NAMALWA (cell line): ENCODE measurements around the gene ATG9B.
A peak's percentile ranks its signal among the peaks of the same experiment; 100 is the strongest.

Experiments used
- DNase-seq: peaks from one replicate; pipeline ENCODE4 v3.0.0-alpha.2; 2015; ENCODE audit warnings: low spot score

Gene ATG9B

GRCh38 chr7:150980663-150981062, 43.6 kb downstream of the ATG9B start:
- no peak for DNase-seq

- DNase-seq: no peak
Measured at GRCh38 chr7:150979713-150980390, 44.4 kb downstream of the ATG9B start.

- DNase-seq: peak; percentile 81
Measured at GRCh38 chr7:150978126-150978789, 46.0 kb downstream of the ATG9B start, which contains the start of gene KCNH2. KCNH2 (minus strand) TSS chr7:150978321; CDS start chr7:150977913, 408 bp downstream.

GRCh38 chr7:150977382-150978125, 46.7 kb downstream of the ATG9B start:
- no peak for DNase-seq

- no peak for DNase-seq
Measured at GRCh38 chr7:150976529-150977381, 47.5 kb downstream of the ATG9B start.

GRCh38 chr7:150975536-150976319, 48.6 kb downstream of the ATG9B start:
- peak; percentile 47 for DNase-seq

GRCh38 chr7:150974468-150975391, 49.6 kb downstream of the ATG9B start:
- DNase-seq: peak; percentile 94

- DNase-seq: peak; percentile 75
Measured at GRCh38 chr7:150973571-150974451, 50.5 kb downstream of the ATG9B start.

GRCh38 chr7:150972741-150973140, 51.6 kb downstream of the ATG9B start:
- DNase-seq: no peak

- DNase-seq: no peak
Measured at GRCh38 chr7:150972023-150972468, 52.2 kb downstream of the ATG9B start.

- no peak for DNase-seq
Measured at GRCh38 chr7:150971242-150972022, 52.9 kb downstream of the ATG9B start.

- no peak for DNase-seq
Measured at GRCh38 chr7:150970424-150970823, 53.9 kb downstream of the ATG9B start.

- DNase-seq: no peak
Measured at GRCh38 chr7:150969475-150969874, 54.8 kb downstream of the ATG9B start.

- no peak for DNase-seq
Measured at GRCh38 chr7:150968734-150969372, 55.4 kb downstream of the ATG9B start.

GRCh38 chr7:150968056-150968733, 56.1 kb downstream of the ATG9B start:
- no peak for DNase-seq

GRCh38 chr7:150967349-150967748, 56.9 kb downstream of the ATG9B start:
- DNase-seq: no peak

- no peak for DNase-seq
Measured at GRCh38 chr7:150966002-150966401, 58.3 kb downstream of the ATG9B start.
